Motor neuron (in vitro differentiated cells): ENCODE data around the gene GPRIN1. TPM values are rescaled to one million over a fixed set of nuclear protein-coding genes. Genes with fewer than 3 reads are reported as not detected.
A peak's percentile ranks its signal among the peaks of the same experiment; 100 is the strongest.

Experiments used
- ATAC-seq, 8 experiments: fragments of 200-7000 bp; cut with Tn5 transposase; replicated peaks in 6 of 8; 2 replicates each; pipeline ENCODE4 v1.8.0; 2021; ENCODE audit warnings: mild to moderate bottlenecking in 8 of 8, moderate library complexity in 8 of 8
- H3K27ac ChIP-seq, 2 donors: fragments of 250-450 bp; sonication (Bioruptor Pico); 2 replicates each; pipeline ENCODE4 v1.9.0; 2021; ENCODE audit warnings: antibody characterized with exemption in 2 of 2, mild to moderate bottlenecking in 2 of 2, moderate library complexity in 1 of 2
- H3K4me1 ChIP-seq, 2 donors: fragments of 250-450 bp; sonication (Bioruptor Pico); replicated peaks in 1 of 2; 2 replicates each; pipeline ENCODE4 v1.6.1; 2021; ENCODE audit warnings: antibody characterized with exemption in 2 of 2, mild to moderate bottlenecking in 2 of 2, moderate library complexity in 1 of 2
- H3K4me3 ChIP-seq, 5 donors: fragments of 250-450 bp; sonication (Bioruptor Pico); 2 replicates each; pipeline ENCODE4 v1.9.0; 2021; ENCODE audit warnings: antibody characterized with exemption in 5 of 5, mild to moderate bottlenecking in 5 of 5, moderate library complexity in 4 of 5
- WGBS, 10 experiments: fragments of 450-650 bp; shearing (Covaris generic); methylation state at CpG; one replicate each; pipeline ENCODE4 v1.0.0; 2022; 5-methylcytosine and 5-hydroxymethylcytosine counted together
- in situ Hi-C, 9 experiments: fragments of 400-800 bp; cut with MboI; loops; one replicate each; pipeline ENCODE4 v1.15.0; 2021; ENCODE audit warnings: low sequenced_read_pairs in 9 of 9, low pct_unique_long_range_greater_than_20kb in 2 of 9; ENCODE audit not compliant: unreplicated experiment in 9 of 9
- total RNA-seq, 8 experiments: library from RNA; unstranded; fragments of 300-600 nt; gene quantifications; 2 replicates each; pipeline versions ENCODE4 v1.2.3 to v1.2.4, GENCODE V29; 2022

Gene GPRIN1
- total RNA-seq, 8 experiments from 2014 or later: 1.1 to 39.6 (median 29.2) TPM

DNA sequence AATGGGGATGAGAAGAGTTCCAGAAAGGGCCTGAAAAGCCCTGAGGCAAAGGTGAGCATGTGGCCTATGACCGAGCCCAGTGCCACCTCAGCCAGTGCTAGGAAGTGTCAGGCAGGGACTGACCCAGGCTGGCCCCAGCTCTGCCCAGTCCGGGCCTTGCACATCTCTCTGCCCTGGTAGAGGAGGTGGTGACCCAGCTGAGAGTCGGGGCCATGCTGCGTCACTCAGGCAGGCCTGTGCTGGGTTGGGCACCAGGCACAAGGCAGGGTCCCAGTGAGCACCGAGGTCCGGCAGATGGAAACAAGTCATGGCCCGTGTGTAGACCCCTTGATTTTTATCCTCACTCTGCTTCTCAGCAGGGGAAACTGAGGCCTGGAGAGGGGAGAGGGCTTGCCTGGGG is 60.1 kb downstream of the GPRIN1 start:
- Histone ChIP-seq H3K4me1 (peaks cover 17 to 28% of the 10 kb centered on the region in 2 donors), H3K4me3 (no peak overlapping the region), H3K27ac (no peak overlapping the region)
- in situ Hi-C loops: no loop called here
- WGBS, 10 experiments: 63 to 100% (median 75%) methylated on average over 1 to 5 of the region's 7 CpGs; no CpG with 5 or more reads in 5 of the 10 experiments
- ATAC-seq: no peak

- in situ Hi-C loops: no loop called here
- ATAC-seq: no peak
- no peak within 1 kb of the TSS for H3K27ac ChIP-seq
- H3K4me3 ChIP-seq: no peak within 1 kb of the TSS
- WGBS, 10 experiments: 60 to 67% (median 64%) methylated on average over 2 to 5 of the region's 18 CpGs; no CpG with 5 or more reads in 6 of the 10 experiments
- H3K4me1 ChIP-seq: peaks cover 15 to 33% of the 10 kb centered on the region in 2 donors
Measured at GRCh38 chr5:176548967-176549444, 61.0 kb downstream of the GPRIN1 start, which contains the start of gene CDHR2. Gene CDHR2 (plus strand): TSS chr5:176549342. CDS start chr5:176565353, 16,011 bp downstream.

GRCh38 chr5:176547802-176548201 is 62.2 kb downstream of the GPRIN1 start:
- Histone ChIP-seq H3K4me3 (no peak overlapping the region), H3K27ac (no peak overlapping the region), H3K4me1 (peaks cover 3 to 23% of the 10 kb centered on the region in 2 donors)
- 0 to 100% (median 65%) methylated on average over 1 to 7 of the region's 8 CpGs; no CpG with 5 or more reads in 3 of the 10 experiments for WGBS, 10 experiments
- peak in 2 of 8 experiments; percentile 7 to 15 for ATAC-seq
- in situ Hi-C loops: no loop called here

Other genes starting within 250 kb of the GPRIN1 start
- gene KIAA1191, start 248.4 kb downstream of the GPRIN1 start, total RNA-seq: 100 to 1,000 TPM in 2 of 8 experiments, 10 to 100 TPM in 6; 65.1 to 111 (median 78.7) TPM
- 10 to 100 TPM in 6 of 8 experiments, 1 to 10 TPM in 2; 3.6 to 24.0 (median 15.4) TPM for gene ARL10, start 244.7 kb downstream of the GPRIN1 start, total RNA-seq
- gene NOP16, start 221.6 kb downstream of the GPRIN1 start, total RNA-seq: 10 to 100 TPM; 14.6 to 95.0 (median 22.7) TPM
- 100 to 1,000 TPM in 7 of 8 experiments, 10 to 100 TPM in 1; 91.0 to 169 (median 125) TPM for gene HIGD2A, start 221.4 kb downstream of the GPRIN1 start, total RNA-seq
- 100 to 1,000 TPM in 2 of 8 experiments, 10 to 100 TPM in 6; 60.6 to 245 (median 89.7) TPM for gene CLTB, start 193.6 kb downstream of the GPRIN1 start, total RNA-seq
- gene FAF2, start 161.8 kb downstream of the GPRIN1 start, total RNA-seq: 10 to 100 TPM; 22.1 to 86.5 (median 44.7) TPM
- 10 to 100 TPM; 16.6 to 66.4 (median 36.7) TPM for gene RNF44, start 72.8 kb downstream of the GPRIN1 start, total RNA-seq
- gene CDHR2, start 60.8 kb downstream of the GPRIN1 start, total RNA-seq: under 1 TPM in 7 of 8 experiments, not detected in 1; 0.05 to 0.96 (median 0.60) TPM
- 10 to 100 TPM in 1 of 8 experiments, 1 to 10 TPM in 3, under 1 TPM in 2, not detected in 2; 0.58 to 10.8 (median 3.9) TPM for gene SNCB, start 20.4 kb upstream of the GPRIN1 start, total RNA-seq
- 1 to 10 TPM in 2 of 8 experiments, under 1 TPM in 6; 0.31 to 1.3 (median 0.56) TPM for gene EIF4E1B, start 20.5 kb upstream of the GPRIN1 start, total RNA-seq
- 10 to 100 TPM; 16.5 to 62.7 (median 25.1) TPM for gene TSPAN17, start 37.3 kb upstream of the GPRIN1 start, total RNA-seq
- gene UNC5A, start 200.4 kb upstream of the GPRIN1 start, total RNA-seq: 1 to 10 TPM in 4 of 8 experiments, under 1 TPM in 4; 0.22 to 4.4 (median 0.92) TPM